Coronary artery (tissue), 2 donors: ENCODE measurements around the gene RFXANK.

Experiments used
- DNase-seq: peaks from one replicate; pipeline ENCODE4 v3.0.0-alpha.2; 2017; ENCODE audit warnings: low spot score
- H3K27ac ChIP-seq, 2 donors: fragments of 200-600 bp; sonication (generic); one replicate each; pipeline ENCODE4 v1.5.1; 2016 to 2019
- H3K4me3 ChIP-seq: fragments of 200-600 bp; sonication (generic); 2 replicates; pipeline ENCODE4 v1.5.1; 2016; ENCODE audit warnings: mild to moderate bottlenecking, moderate library complexity
- CTCF ChIP-seq: fragments of 200-600 bp; sonication (generic); IDR thresholded peaks from one replicate; pipeline ENCODE4 v1.5.1; 2019; ENCODE audit warnings: antibody characterized with exemption

RFXANK gene

GRCh38 chr19:19159534-19159933, 32.5 kb upstream of the RFXANK start:
- Histone ChIP-seq H3K27ac (no peak overlapping the region), H3K4me3 (no peak overlapping the region)
- no peak for TF ChIP-seq CTCF
- no peak for DNase-seq

GRCh38 chr19:19160461-19161035, 31.5 kb upstream of the RFXANK start:
- H3K27ac ChIP-seq = no peak overlapping the region
- no peak for DNase-seq
- no peak for TF ChIP-seq CTCF
- H3K4me3 ChIP-seq = no peak overlapping the region

GRCh38 chr19:19162495-19162894, 29.6 kb upstream of the RFXANK start:
- Histone ChIP-seq H3K4me3 (no peak overlapping the region), H3K27ac (no peak overlapping the region)
- DNase-seq = no peak
- TF ChIP-seq CTCF = no peak

GRCh38 chr19:19165396-19165795, 26.7 kb upstream of the RFXANK start:
- Histone ChIP-seq H3K4me3 (no peak overlapping the region), H3K27ac (no peak overlapping the region)
- no peak for DNase-seq
- TF ChIP-seq CTCF = no peak

- Histone ChIP-seq H3K27ac (no peak overlapping the region), H3K4me3 (no peak overlapping the region)
- DNase-seq = no peak
- no peak for TF ChIP-seq CTCF
Observed at GRCh38 chr19:19167612-19168011, 24.4 kb upstream of the RFXANK start.

GRCh38 chr19:19169236-19170052, 22.6 kb upstream of the RFXANK start:
- Histone ChIP-seq H3K4me3 (peak overlapping the region; percentile 65), H3K27ac (no peak overlapping the region)
- TF ChIP-seq CTCF = no peak
- no peak for DNase-seq
